Measurements from ENCODE around the gene HLA-DPB1. TPM values are rescaled to one million over a fixed set of nuclear protein-coding genes. Genes with fewer than 3 reads are reported as not detected.

Gene HLA-DPB1
- polyA plus RNA-seq (2011; rRNA removed) (not detected in 2 replicates), polyA plus RNA-seq (2017; fragmentation: RNase III; extraction: RNeasy Plus Mini Kit Qiagen cat#74134 plus additional on column Dnase treatment) (not detected in 3 replicates), polyA minus RNA-seq (2011; rRNA and poly(A)+ RNA removed) (not detected in 2 replicates)
- not detected in 2 replicates for polyA plus RNA-seq (2012; cell fraction: cytosol; rRNA removed)
- polyA plus RNA-seq (2012; cell fraction: nucleus; rRNA removed) = not detected in 2 replicates

GRCh38 chr6:33075568-33076405 is at the start of gene HLA-DPB1:
HLA-DPB1 (plus strand) TSS chr6:33075990; CDS start chr6:33076042, 52 bp downstream.
- no peak within 1 kb of the TSS for H3K4me3 ChIP-seq
- TF ChIP-seq HOXB5 (CRISPR knock-in tag; IDR thresholded peaks at IDR 0.05) (no peak), RFX5 (IDR thresholded peaks at IDR 0.05) (peak; percentile 98), HDAC2 (IDR thresholded peaks at IDR 0.05) (no peak), ELK1 (IDR thresholded peaks at IDR 0.05; ENCODE audit: low read depth, low read length) (no peak), NPAS2 (CRISPR knock-in tag; IDR thresholded peaks at IDR 0.05; ENCODE audit: borderline replicate concordance) (no peak), CBX2 (IDR thresholded peaks at IDR 0.05; ENCODE audit: borderline replicate concordance, low read depth) (no peak), FOSL2 (IDR thresholded peaks at IDR 0.05) (no peak), FOSL2 (CRISPR knock-in tag; IDR thresholded peaks at IDR 0.05) (peak; percentile 39; the same call in 1 of the 2 replicates), EHF (CRISPR knock-in tag; IDR thresholded peaks at IDR 0.05) (no peak), KDM5A (IDR thresholded peaks at IDR 0.05) (no peak)
- H3K27ac ChIP-seq = no peak within 1 kb of the TSS
- peak; percentile 28 to 36 for DNase-seq (ENCODE audit: low read depth in 1 of 2, low spot score in 1 of 2)
- ATAC-seq = peak; percentile 81 to 96
- WGBS (ENCODE audit: missing lambda C conversion rate) = 13% methylated on average over 8 of the region's 10 CpGs
- CTCF ChIA-PET = interaction anchor here (0.8 to 1.1 kb wide), 2 partner anchors 9 to 172 kb away, joined by 3 read pairs; no protein-coding TSS in a partner anchor
- no peaks in the 10 kb centered on the region for H3K9me3 ChIP-seq
- peak within 1 kb of the TSS; percentile 28; the same call in 1 of the 3 replicates for H3K4me2 ChIP-seq
- no peak for FAIRE-seq
- POLR2A ChIA-PET = no interaction called here
- no peaks in the 10 kb centered on the region for H3K4me1 ChIP-seq

- H3K27ac ChIP-seq = no peak overlapping the region
- 0% methylated on average over 1 of the region's 1 CpG for WGBS (ENCODE audit: missing lambda C conversion rate)
- ATAC-seq = no peak
- ChIA-PET POLR2A (no interaction called here), CTCF (interaction anchor here (2.0 kb wide), 1 partner anchor 21 kb away, joined by 5 read pairs; no protein-coding TSS in a partner anchor)
- no peak for TF ChIP-seq RFX5 (IDR thresholded peaks at IDR 0.05)
- TF ChIP-seq HDAC2 (IDR thresholded peaks at IDR 0.05) = no peak
- TF ChIP-seq REST (IDR thresholded peaks at IDR 0.05) = no peak
- no peak for TF ChIP-seq HEYL (CRISPR knock-in tag; IDR thresholded peaks at IDR 0.05)
- no peak for TF ChIP-seq EHMT2 (IDR thresholded peaks at IDR 0.05; ENCODE audit: low read depth)
- TF ChIP-seq JUN (IDR thresholded peaks at IDR 0.05) = no peak
- no peak overlapping the region for H3K4me3 ChIP-seq
- no peak overlapping the region for H3K4me2 ChIP-seq
- FAIRE-seq = no peak
- DNase-seq (ENCODE audit: low read depth in 1 of 2, low spot score in 1 of 2) = no peak
- H3K9me3 ChIP-seq = no peaks in the 10 kb centered on the region
- no peaks in the 10 kb centered on the region for H3K4me1 ChIP-seq
Measured at GRCh38 chr6:33028220-33028849, 47.5 kb upstream of the HLA-DPB1 start.

Measured in A549 (cell line).